ENCODE data around the gene TMC1. TPM values are rescaled to one million over a fixed set of nuclear protein-coding genes. Genes with fewer than 3 reads are reported as not detected.

The TMC1 gene
- total and polyA plus RNA-seq, 2 of the 8 experiments (the other 6 are each of a cell fraction or from before 2014, with no cell fraction given) = 0.95 to 0.98 TPM

- no peak overlapping the region for H2BK15ac ChIP-seq (ENCODE audit: low read length)
- H3K79me1 ChIP-seq (ENCODE audit: low read depth, low read length) = no peaks in the 10 kb centered on the region
- H2BK120ac ChIP-seq (replicated peaks; ENCODE audit: low read depth, low read length) = no peak overlapping the region
- no peak overlapping the region for H4K8ac ChIP-seq (ENCODE audit: extremely low read depth, insufficient read depth, low read length)
- no peak overlapping the region for H3K23ac ChIP-seq (ENCODE audit: insufficient read length)
- no peaks in the 10 kb centered on the region for H3K79me2 ChIP-seq (ENCODE audit: control insufficient read depth in 1 of 2, insufficient read depth in 2 of 2, low read length in 2 of 2)
- H2AFZ ChIP-seq (ENCODE audit: low read length) = no peak overlapping the region
- H3K4ac ChIP-seq (replicated peaks; ENCODE audit: insufficient read length, low read depth, low read length) = no peak overlapping the region
- DNase-seq (ENCODE audit: low read depth in 1 of 2, low spot score in 2 of 2) (no peak), FAIRE-seq (no peak)
- ChIA-PET POLR2A (ENCODE audit: partially characterized antibody) (interaction anchor here (2.8 kb wide), 1 partner anchor 231 kb away, joined by 16 read pairs; the partner anchor contains the start of gene ZFAND5), CTCF (ENCODE audit: partially characterized antibody) (interaction anchor here (0.6 to 2.6 kb wide), 9 partner anchors 15 to 557 kb away, joined by 3 to 9 read pairs (median 4); no protein-coding TSS in a partner anchor)
- no peaks in the 10 kb centered on the region for H3K23me2 ChIP-seq (ENCODE audit: low read depth, low read length)
- no peak overlapping the region for H2AK5ac ChIP-seq (ENCODE audit: low read depth, low read length)
- no peak overlapping the region for H3K14ac ChIP-seq (ENCODE audit: insufficient read length)
- 81% methylated on average over 6 of the region's 6 CpGs; no CpG with 5 or more reads in 1 of the 2 experiments for WGBS, 2 experiments (ENCODE audit: extremely low coverage in 1 of 2, insufficient coverage in 1 of 2, insufficient read length in 1 of 2, insufficient replicate concordance in 2 of 2, low coverage in 1 of 2, low lambda C conversion rate in 2 of 2, missing lambda C conversion rate in 1 of 2)
- no peak overlapping the region for H3K9ac ChIP-seq (replicated peaks in 1 of 4; ENCODE audit: extremely low read depth in 1 of 4, low read depth in 3 of 4, low read length in 3 of 4)
- H3K4me2 ChIP-seq (ENCODE audit: insufficient read depth in 1 of 2, low read depth in 2 of 2, low read length in 2 of 2) = no peak overlapping the region
- no peaks in the 10 kb centered on the region for H3K9me3 ChIP-seq (ENCODE audit: insufficient read depth in 2 of 2, low read depth in 1 of 2, low read length in 1 of 2)
- H3K27me3 ChIP-seq (replicated peaks in 1 of 4; ENCODE audit: control insufficient read depth in 3 of 4, extremely low read depth in 1 of 4, insufficient read depth in 3 of 4, low read length in 3 of 4) = no peaks in the 10 kb centered on the region
- no peak overlapping the region for H4K91ac ChIP-seq (replicated peaks; ENCODE audit: insufficient read length, low read length)
- H4K5ac ChIP-seq (ENCODE audit: insufficient read length, low read depth, low read length) = no peak overlapping the region
- H2BK5ac ChIP-seq (ENCODE audit: low read depth, low read length) = no peak overlapping the region
- H3K56ac ChIP-seq (replicated peaks; ENCODE audit: insufficient read length, low read depth, low read length) = no peak overlapping the region
- H4K20me1 ChIP-seq (replicated peaks in 1 of 2; ENCODE audit: control insufficient read depth in 1 of 2, insufficient read depth in 2 of 2, low read length in 2 of 2) = no peaks in the 10 kb centered on the region
- H3K4me3 ChIP-seq (ENCODE audit: extremely low read depth in 1 of 4, insufficient read depth in 2 of 4, low read depth in 3 of 4, low read length in 4 of 4) = no peak overlapping the region
- no peak overlapping the region for H3K27ac ChIP-seq (ENCODE audit: low read depth, low read length)
- no peak overlapping the region for H3K18ac ChIP-seq (ENCODE audit: extremely low read depth, low read length)
- H3K4me1 ChIP-seq (replicated peaks in 1 of 4; ENCODE audit: control insufficient read depth in 3 of 4, insufficient read depth in 4 of 4, low read length in 3 of 4) = peaks cover 0 to 4% (median 0%) of the 10 kb centered on the region in 4 experiments; a peak in 2 of 7 replicates
- H3K36me3 ChIP-seq (ENCODE audit: control insufficient read depth in 2 of 4, insufficient read depth in 4 of 4, low read length in 3 of 4) = no peaks in the 10 kb centered on the region
- H2BK12ac ChIP-seq (ENCODE audit: low read depth, low read length) = peak overlapping the region; percentile 41; the same call in 1 of the 2 replicates
- peak overlapping the region; percentile 40; the same call in 1 of the 2 replicates for H2BK20ac ChIP-seq (ENCODE audit: low read length)
- TF ChIP-seq ATF3 (IDR thresholded peaks at IDR 0.05; ENCODE audit: insufficient read depth, low read depth, low read length) (no peak), HDAC2 (IDR thresholded peaks at IDR 0.05; ENCODE audit: borderline replicate concordance in 1 of 2, low read depth in 2 of 2, low read length in 2 of 2) (no peak), NRF1 (IDR thresholded peaks at IDR 0.05; ENCODE audit: low read depth, low read length) (no peak), USF2 (IDR thresholded peaks at IDR 0.05; ENCODE audit: low read length) (no peak), SUZ12 (IDR thresholded peaks at IDR 0.05; ENCODE audit: low read length) (no peak), CHD2 (IDR thresholded peaks at IDR 0.05; ENCODE audit: low read length) (no peak), CBX5 (IDR thresholded peaks at IDR 0.05; ENCODE audit: low read depth, low read length) (no peak), TAF1 (IDR thresholded peaks at IDR 0.05; ENCODE audit: low read depth, low read length) (no peak), MAFK (IDR thresholded peaks at IDR 0.05; ENCODE audit: low read depth, low read length) (no peak), E2F6 (IDR thresholded peaks at IDR 0.05) (no peak)
These were observed 75.2 kb downstream of the TMC1 start for GRCh38 chr9:72596451-72597180.

Measured in H1 (cell line).